ENCODE results near the gene GPATCH2L.

DNA sequence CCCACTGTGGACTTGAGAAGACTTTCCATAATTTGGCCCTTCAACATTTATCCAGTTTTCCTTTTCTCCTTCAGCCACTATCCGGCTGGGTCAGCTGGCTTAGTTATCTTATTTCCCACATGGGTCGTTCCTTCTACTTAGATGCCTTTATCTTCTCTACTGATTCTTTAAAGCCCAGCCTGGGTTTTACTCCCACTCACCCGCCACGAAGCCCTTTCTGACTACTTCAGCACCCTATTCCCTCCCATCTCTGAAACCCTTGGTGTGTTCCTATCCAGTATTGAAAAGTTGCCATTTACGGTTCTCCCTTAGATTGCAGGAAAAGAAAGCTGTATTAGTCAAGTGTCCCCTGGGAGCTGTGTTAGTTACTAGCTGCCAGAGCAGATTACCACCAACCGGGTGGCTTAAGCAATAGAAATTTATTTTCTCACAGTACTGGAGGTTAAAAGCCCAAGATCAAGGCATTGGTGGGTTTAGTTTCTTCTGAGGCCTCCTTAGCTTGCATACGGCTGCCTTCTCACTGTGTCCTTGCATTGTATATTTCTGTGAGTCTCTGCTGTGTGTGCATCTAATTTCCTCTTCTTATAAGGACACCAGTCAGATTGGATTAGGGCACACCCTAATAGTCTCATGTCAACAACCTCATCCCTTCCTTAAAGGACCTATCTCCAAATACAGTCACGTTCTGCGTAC, 105.5 kb downstream of the GPATCH2L start:
- no peak for TF ChIP-seq POLR2AphosphoS5 (IDR thresholded peaks at IDR 0.05)
- TF ChIP-seq, protein P1, sequence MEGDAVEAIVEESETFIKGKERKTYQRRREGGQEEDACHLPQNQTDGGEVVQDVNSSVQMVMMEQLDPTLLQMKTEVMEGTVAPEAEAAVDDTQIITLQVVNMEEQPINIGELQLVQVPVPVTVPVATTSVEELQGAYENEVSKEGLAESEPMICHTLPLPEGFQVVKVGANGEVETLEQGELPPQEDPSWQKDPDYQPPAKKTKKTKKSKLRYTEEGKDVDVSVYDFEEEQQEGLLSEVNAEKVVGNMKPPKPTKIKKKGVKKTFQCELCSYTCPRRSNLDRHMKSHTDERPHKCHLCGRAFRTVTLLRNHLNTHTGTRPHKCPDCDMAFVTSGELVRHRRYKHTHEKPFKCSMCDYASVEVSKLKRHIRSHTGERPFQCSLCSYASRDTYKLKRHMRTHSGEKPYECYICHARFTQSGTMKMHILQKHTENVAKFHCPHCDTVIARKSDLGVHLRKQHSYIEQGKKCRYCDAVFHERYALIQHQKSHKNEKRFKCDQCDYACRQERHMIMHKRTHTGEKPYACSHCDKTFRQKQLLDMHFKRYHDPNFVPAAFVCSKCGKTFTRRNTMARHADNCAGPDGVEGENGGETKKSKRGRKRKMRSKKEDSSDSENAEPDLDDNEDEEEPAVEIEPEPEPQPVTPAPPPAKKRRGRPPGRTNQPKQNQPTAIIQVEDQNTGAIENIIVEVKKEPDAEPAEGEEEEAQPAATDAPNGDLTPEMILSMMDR (IDR thresholded peaks at IDR 0.05): no peak
- no peak for TF ChIP-seq POLR2A (IDR thresholded peaks at IDR 0.05; ENCODE audit: low read depth)
- TF ChIP-seq EP300 (IDR thresholded peaks at IDR 0.05): no peak

Measured in esophagus muscularis mucosa (tissue), 4 donors.